Measurements from ENCODE around the gene CHST11.

The CHST11 gene

GRCh38 chr12:104419717-104420116 lies 37.0 kb upstream of the CHST11 start:
- H3K4me3 ChIP-seq (ENCODE audit: low read depth, low read length): no peak overlapping the region
- in situ Hi-C loops (cut with HindIII; ENCODE audit: low sequenced_read_pairs): no loop called here
- no peak for TF ChIP-seq CTCF (IDR thresholded peaks at IDR 0.05; ENCODE audit: low read depth, low read length)
- DNase-seq (ENCODE audit: low read depth, low spot score): no peak

GRCh38 chr12:104420868-104421267 lies 35.9 kb upstream of the CHST11 start:
- in situ Hi-C loops (cut with HindIII; ENCODE audit: low sequenced_read_pairs): no loop called here
- DNase-seq (ENCODE audit: low read depth, low spot score): no peak
- no peak overlapping the region for H3K4me3 ChIP-seq (ENCODE audit: low read depth, low read length)
- no peak for TF ChIP-seq CTCF (IDR thresholded peaks at IDR 0.05; ENCODE audit: low read depth, low read length)

- in situ Hi-C loops (cut with HindIII; ENCODE audit: low sequenced_read_pairs): no loop called here
- H3K4me3 ChIP-seq (ENCODE audit: low read depth, low read length): no peak overlapping the region
- no peak for DNase-seq (ENCODE audit: low read depth, low spot score)
- no peak for TF ChIP-seq CTCF (IDR thresholded peaks at IDR 0.05; ENCODE audit: low read depth, low read length)
These were observed 35.4 kb upstream of the CHST11 start for GRCh38 chr12:104421343-104421742.

- no peak for TF ChIP-seq CTCF (IDR thresholded peaks at IDR 0.05; ENCODE audit: low read depth, low read length)
- H3K4me3 ChIP-seq (ENCODE audit: low read depth, low read length): no peak overlapping the region
- no peak for DNase-seq (ENCODE audit: low read depth, low spot score)
- in situ Hi-C loops (cut with HindIII; ENCODE audit: low sequenced_read_pairs): no loop called here
These were observed 34.3 kb upstream of the CHST11 start for GRCh38 chr12:104422441-104422840.

- TF ChIP-seq CTCF (IDR thresholded peaks at IDR 0.05; ENCODE audit: low read depth, low read length): no peak
- in situ Hi-C loops (cut with HindIII; ENCODE audit: low sequenced_read_pairs): no loop called here
- H3K4me3 ChIP-seq (ENCODE audit: low read depth, low read length): no peak overlapping the region
- DNase-seq (ENCODE audit: low read depth, low spot score): no peak
These were observed 33.5 kb upstream of the CHST11 start for GRCh38 chr12:104423273-104423672.

- no peak for DNase-seq (ENCODE audit: low read depth, low spot score)
- H3K4me3 ChIP-seq (ENCODE audit: low read depth, low read length): no peak overlapping the region
- no peak for TF ChIP-seq CTCF (IDR thresholded peaks at IDR 0.05; ENCODE audit: low read depth, low read length)
- in situ Hi-C loops (cut with HindIII; ENCODE audit: low sequenced_read_pairs): no loop called here
These were observed 32.9 kb upstream of the CHST11 start for GRCh38 chr12:104423809-104424208.

- DNase-seq (ENCODE audit: low read depth, low spot score): no peak
- in situ Hi-C loops (cut with HindIII; ENCODE audit: low sequenced_read_pairs): no loop called here
- no peak for TF ChIP-seq CTCF (IDR thresholded peaks at IDR 0.05; ENCODE audit: low read depth, low read length)
- H3K4me3 ChIP-seq (ENCODE audit: low read depth, low read length): no peak overlapping the region
These were observed 31.8 kb upstream of the CHST11 start for GRCh38 chr12:104424955-104425354.

All from astrocyte of the spinal cord (primary cell).